Measurements from ENCODE around the gene SLF2.
"Not testable (repeated sequence)": the region's sequence is repeated elsewhere in the genome, so short reads cannot be mapped to it uniquely, and the experiment has no call there.

SLF2 gene

DNA sequence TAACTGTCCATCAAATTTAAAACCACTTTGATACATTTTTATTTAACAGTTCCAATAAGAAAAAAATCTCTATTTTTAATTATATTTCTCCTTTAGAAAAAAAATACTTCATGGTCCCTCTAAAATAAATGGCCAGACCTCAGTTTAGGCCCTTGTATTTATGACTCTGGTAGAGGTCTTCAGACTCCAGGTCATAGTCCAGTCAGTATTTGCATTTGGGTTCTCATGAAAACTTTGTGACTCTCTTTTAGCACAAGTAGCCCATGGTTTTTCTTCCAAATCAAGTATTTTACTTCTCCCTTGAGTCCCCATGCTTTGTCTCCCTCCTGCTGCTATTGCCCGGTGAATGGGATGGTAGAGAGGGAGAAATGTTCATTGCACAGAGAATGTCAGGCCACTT, 51.1 kb downstream of the SLF2 start:
- DNase-seq: no peak

- no peak for DNase-seq
These were observed 53.1 kb downstream of the SLF2 start for GRCh38 chr10:100965820-100966219.

- DNase-seq: no peak
These were observed 54.1 kb downstream of the SLF2 start for GRCh38 chr10:100966887-100967286.

GRCh38 chr10:100967332-100967731, 54.6 kb downstream of the SLF2 start:
- DNase-seq: no peak

GRCh38 chr10:100968062-100968736, 55.4 kb downstream of the SLF2 start:
- no peak for DNase-seq

DNA sequence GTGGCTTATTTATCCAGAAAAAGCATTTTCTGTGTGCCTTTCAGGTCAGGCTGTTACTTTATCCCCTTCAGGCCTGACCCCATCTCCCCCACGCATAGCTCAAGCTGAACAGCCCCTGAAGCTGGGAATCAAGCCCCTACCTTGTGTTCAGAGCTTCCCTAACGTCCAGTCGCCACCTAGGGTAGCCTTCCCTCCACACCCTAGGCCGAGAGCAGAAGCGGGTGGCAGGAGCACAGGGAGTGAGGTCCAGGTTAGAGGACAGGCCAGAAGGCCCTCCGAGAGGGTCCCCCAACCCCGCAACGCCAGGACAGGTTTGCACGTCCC, 56.1 kb downstream of the SLF2 start:
- no peak for DNase-seq

- peak; percentile 51 for DNase-seq
These were observed 56.7 kb downstream of the SLF2 start, which contains the start of gene SEMA4G for GRCh38 chr10:100969187-100970075. TSS of gene SEMA4G (plus strand) at chr10:100969504. CDS start at chr10:100972913, 3,409 bp downstream.

GRCh38 chr10:100970076-100970913, 57.5 kb downstream of the SLF2 start:
- peak; percentile 28 for DNase-seq

- DNase-seq: no peak
These were observed 58.4 kb downstream of the SLF2 start for GRCh38 chr10:100970914-100971811.

GRCh38 chr10:100972115-100972903, 59.5 kb downstream of the SLF2 start:
- DNase-seq: no peak

DNA sequence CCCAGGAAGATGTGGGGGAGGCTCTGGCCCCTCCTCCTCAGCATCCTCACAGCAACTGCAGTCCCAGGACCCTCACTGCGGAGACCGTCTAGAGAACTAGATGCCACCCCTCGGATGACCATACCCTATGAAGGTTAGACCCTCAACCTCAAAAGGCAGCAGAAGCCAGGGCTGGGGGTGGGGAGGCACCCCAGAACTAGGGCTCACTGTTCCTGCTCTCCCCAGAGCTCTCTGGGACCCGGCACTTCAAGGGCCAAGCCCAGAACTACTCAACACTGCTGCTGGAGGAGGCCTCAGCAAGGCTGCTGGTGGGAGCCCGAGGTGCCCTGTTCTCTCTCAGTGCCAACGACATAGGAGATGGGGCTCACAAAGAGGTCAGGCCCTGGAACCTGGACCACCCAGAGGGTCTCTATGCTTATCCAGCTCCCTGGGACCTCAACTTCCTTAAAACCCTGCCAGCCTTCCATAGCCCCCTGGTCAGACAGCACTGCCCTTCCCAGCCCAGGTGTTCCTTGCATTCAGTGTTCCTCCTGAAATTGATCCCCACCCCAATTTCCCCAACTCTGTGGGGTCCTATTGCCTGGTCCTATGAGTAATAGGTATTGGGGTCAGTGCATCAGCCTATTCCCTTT, 60.3 kb downstream of the SLF2 start:
- no peak for DNase-seq

- DNase-seq: not testable (repeated sequence)
These were observed 62.6 kb downstream of the SLF2 start for GRCh38 chr10:100975397-100975796.

- no peak for DNase-seq
These were observed 64.1 kb downstream of the SLF2 start for GRCh38 chr10:100976906-100977305.

DNA sequence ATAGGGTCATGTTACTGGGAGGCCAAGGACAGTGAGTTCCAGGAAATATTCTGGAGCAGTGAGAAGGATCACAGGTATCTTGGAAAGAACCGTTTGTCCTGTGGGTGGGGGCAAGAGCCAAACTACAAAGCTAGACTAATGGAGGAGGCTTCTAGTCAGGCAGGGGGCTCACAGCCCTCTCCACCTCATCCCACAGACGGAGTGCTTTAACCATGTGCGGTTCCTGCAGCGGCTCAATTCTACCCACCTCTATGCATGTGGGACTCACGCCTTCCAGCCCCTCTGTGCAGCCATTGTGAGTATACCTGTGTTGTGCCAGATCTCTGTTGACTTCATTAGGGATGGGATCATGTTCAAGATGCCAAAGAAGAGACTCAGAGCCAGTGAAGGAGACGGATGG, 64.7 kb downstream of the SLF2 start:
- DNase-seq: no peak

- no peak for DNase-seq
These were observed 65.5 kb downstream of the SLF2 start for GRCh38 chr10:100978121-100978900.

DNA sequence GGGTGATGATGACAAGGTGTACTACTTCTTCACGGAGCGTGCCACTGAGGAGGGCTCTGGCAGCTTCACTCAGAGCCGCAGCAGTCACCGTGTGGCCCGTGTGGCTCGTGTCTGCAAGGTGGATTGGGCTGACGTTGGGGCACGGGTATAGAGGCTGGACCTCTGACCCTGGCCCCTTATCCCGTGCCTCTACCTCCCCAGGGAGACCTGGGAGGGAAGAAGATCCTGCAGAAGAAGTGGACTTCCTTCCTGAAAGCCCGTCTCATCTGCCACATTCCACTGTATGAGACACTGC, 66.1 kb downstream of the SLF2 start:
- no peak for DNase-seq

DNA sequence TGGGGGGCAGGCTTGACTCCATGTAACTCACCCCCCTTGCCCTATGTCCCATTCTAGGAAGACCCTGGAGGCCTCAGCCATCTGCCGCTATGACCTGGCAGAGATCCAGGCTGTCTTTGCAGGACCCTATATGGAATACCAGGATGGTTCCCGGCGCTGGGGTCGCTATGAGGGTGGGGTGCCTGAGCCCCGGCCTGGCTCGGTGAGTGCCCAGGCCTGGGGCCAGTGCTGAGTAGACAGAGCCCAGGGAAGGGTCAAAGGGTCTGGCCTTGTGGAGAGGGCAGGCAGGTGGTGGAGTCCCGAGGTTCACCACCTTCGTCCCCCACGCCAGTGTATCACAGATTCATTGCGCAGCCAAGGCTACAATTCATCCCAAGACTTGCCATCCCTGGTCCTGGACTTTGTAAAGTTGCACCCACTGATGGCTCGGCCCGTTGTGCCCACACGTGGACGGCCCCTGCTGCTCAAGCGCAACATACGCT, 67.1 kb downstream of the SLF2 start:
- no peak for DNase-seq

- DNase-seq: no peak
These were observed 67.5 kb downstream of the SLF2 start for GRCh38 chr10:100980311-100980710.

- DNase-seq: no peak
These were observed 67.9 kb downstream of the SLF2 start for GRCh38 chr10:100980711-100981110.

GRCh38 chr10:100981178-100981772, 68.5 kb downstream of the SLF2 start:
- no peak for DNase-seq
